Right ventricle myocardium superior (tissue), 1 donor: ENCODE measurements around the gene ZMIZ1. TPM values are rescaled to one million over a fixed set of nuclear protein-coding genes. Genes with fewer than 3 reads are reported as not detected.

Source experiments
- ATAC-seq: fragments of 200-7000 bp; cut with Tn5 transposase; one replicate; pipeline ENCODE4 v1.9.1; 2020; ENCODE audit warnings: mild to moderate bottlenecking; ENCODE audit not compliant: poor library complexity
- DNase-seq: peaks from one replicate; pipeline ENCODE4 v3.0.0-alpha.2; 2020
- intact Hi-C: fragments of 100-400 bp; cut with DNase I; formaldehyde crosslinking; loops from one replicate; pipeline ENCODE4 v1.11.2; 2022
- long read RNA-seq: library from polyadenylated mRNA; unstranded; transcript quantifications from one replicate; pipeline ENCODE4 v2.0.0, GENCODE V29; 2021
- total RNA-seq: library from RNA; stranded (reverse); fragmentation: NEBNext Ultra II Directional; extraction: Animal tissue kit (Norgen Biotek cat#: 25700); gene quantifications from one replicate; pipeline ENCODE4 v1.2.1, GENCODE V29; 2021
- donor health status: DM: no; HTN: yes; CAD: no; lungs with severe emphysema.

The ZMIZ1 gene, protein sequence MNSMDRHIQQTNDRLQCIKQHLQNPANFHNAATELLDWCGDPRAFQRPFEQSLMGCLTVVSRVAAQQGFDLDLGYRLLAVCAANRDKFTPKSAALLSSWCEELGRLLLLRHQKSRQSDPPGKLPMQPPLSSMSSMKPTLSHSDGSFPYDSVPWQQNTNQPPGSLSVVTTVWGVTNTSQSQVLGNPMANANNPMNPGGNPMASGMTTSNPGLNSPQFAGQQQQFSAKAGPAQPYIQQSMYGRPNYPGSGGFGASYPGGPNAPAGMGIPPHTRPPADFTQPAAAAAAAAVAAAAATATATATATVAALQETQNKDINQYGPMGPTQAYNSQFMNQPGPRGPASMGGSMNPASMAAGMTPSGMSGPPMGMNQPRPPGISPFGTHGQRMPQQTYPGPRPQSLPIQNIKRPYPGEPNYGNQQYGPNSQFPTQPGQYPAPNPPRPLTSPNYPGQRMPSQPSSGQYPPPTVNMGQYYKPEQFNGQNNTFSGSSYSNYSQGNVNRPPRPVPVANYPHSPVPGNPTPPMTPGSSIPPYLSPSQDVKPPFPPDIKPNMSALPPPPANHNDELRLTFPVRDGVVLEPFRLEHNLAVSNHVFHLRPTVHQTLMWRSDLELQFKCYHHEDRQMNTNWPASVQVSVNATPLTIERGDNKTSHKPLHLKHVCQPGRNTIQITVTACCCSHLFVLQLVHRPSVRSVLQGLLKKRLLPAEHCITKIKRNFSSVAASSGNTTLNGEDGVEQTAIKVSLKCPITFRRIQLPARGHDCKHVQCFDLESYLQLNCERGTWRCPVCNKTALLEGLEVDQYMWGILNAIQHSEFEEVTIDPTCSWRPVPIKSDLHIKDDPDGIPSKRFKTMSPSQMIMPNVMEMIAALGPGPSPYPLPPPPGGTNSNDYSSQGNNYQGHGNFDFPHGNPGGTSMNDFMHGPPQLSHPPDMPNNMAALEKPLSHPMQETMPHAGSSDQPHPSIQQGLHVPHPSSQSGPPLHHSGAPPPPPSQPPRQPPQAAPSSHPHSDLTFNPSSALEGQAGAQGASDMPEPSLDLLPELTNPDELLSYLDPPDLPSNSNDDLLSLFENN
- 44.8 TPM for total RNA-seq
- long read RNA-seq, partial matches to known transcripts = 72 of 78 reads
- long read RNA-seq, other reads (novel, unspliced or antisense) = 6 of 78 reads

DNA sequence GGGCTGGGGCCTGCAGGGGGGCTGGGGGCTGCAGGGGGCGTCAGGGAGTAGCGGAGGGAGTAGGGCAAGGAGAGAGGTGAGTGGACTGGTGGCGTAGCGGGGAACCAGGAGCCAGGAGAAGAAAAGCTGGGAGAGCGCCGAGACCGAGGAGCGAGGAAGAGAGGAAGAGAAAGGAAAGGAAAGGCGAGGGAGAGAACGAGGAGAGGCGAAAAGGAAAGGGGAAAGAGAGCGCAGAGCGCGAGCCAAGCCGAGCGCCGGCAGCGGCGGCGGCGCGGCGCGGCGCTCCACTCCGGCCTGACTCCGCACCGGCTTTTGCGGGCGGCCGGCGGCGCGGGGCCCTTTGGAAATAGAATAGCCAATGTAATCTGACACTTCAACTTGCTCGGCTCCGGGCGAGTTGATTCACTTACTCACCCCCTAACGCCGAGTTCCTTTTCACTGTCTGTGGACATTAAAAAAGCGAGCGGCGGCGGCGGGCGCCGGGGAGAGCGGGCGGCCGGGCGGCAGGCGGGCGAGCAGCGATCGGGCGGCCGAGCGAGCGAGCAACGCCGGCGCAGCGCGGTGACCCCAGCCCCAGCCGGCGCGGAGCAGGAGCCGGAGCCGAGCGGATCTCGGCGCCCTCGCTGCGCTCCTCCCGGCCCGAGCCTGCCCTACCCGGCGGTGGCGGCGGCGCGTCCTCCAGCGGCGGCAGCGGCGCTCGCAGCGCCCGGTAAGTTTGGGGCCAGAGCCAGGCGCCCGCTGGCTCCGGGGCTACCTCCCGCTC is at the start of gene ZMIZ1:
ZMIZ1 (plus strand) TSS at position 405 of the 763 bp plus-strand sequence. CDS start 132,667 bp downstream, outside the sequence.
- peak; percentile 45 for ATAC-seq
- DNase-seq = peak; percentile 93
- intact Hi-C loops = loop anchor here (5.0 kb wide), 3 partner anchors 96 to 766 kb away; no protein-coding TSS in a partner anchor

DNA sequence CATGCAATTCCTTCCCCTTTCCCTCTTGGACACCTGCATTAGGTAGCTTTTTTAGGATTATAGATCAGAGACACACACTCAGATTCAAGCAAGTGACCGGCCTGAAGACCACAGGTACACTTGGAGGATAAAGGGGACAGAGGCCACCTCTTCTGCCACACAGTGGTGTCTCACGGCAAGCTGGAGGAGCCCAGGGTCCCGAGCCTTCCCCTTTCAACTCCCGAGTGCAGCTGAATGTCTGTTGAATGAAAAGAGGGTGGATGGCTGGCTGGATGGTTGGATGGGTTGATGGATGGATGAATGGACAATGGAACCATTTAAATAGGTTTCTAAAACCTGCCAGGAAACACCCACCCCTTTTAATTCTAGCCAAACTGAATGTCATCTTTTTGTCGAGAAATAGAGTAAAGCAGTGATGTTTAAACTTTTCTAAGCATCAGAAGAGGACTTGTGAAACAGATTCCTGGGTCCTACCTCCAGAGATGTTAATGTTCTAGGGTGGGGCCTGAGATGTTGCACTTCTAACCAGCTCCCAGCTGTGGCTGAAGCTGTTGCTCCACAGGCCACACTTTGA is 49.2 kb upstream of the ZMIZ1 start:
- intact Hi-C loops = no loop called here
- DNase-seq = no peak
- ATAC-seq = no peak

DNA sequence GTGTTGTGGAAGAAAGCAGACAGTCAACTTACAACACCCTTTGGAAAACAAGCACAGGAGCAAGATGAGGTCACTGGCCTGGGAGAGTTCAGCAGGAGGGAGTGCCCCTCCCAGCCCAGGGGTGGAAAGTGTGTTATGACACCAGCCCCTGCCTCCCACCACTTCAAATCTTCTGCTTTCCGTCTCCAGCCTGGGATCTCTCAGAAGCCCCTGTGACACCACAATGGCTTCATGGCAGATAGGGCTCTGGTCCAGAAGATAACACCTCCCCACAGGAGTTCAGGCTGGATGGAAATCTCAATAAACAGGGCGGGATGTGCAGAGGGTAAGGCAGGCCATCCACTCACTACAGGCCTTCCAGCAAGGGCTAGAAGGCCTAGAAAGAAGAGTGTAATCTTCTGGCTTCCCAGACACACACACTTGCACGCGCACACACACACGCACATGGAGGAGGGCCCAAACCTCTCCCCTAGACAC is 48.7 kb upstream of the ZMIZ1 start:
- ATAC-seq (peak; percentile 44), DNase-seq (peak; percentile 69)
- intact Hi-C loops = no loop called here

DNA sequence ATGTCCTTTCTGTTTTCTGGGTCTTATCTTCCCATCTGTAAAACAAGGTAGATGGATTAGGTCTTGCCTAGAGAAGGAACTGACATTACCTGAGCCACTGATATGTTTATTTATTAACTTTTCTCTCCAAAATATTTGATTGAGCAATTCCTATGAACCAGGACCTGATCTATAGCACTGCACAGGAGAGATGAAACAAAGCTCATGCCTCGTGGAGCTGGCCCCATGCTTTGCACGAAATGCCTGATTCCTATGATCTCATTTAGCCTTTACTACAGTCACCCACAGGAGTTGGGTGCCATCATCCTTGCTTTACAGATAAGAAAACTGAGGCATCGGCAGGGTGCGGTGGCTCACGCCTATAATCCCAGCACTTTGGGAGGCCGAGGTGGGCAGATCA is 48.2 kb upstream of the ZMIZ1 start:
- ATAC-seq (no peak), DNase-seq (no peak)
- intact Hi-C loops = no loop called here

DNA sequence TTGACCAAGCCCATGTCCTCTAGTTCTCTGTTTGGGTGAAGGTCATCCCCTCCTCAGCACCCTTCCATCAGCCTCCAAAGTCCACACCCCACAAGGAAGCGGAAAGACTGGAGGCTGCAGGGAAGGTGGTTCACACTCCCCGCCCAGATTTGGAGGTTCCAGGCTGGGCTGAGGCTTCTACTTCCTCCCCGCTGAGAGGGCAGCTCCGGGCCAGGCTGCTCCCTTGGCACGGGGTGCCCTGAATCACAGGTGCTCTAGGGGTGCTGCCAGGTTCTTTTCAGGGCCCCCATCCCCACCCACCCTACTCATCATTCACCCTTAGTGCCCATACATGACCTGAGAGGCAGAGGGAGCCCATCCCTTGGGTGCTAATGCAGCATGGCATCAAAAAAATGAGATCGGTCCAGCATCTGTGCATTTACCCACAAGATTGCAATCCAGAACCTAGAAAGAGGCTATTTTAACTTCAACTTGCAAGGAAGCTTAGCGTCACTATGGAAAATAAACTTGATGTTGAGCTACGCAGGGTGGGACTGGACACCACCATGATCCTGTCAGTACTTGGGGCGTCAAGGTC is 47.3 kb upstream of the ZMIZ1 start:
- intact Hi-C loops = no loop called here
- no peak for DNase-seq
- ATAC-seq = no peak

DNA sequence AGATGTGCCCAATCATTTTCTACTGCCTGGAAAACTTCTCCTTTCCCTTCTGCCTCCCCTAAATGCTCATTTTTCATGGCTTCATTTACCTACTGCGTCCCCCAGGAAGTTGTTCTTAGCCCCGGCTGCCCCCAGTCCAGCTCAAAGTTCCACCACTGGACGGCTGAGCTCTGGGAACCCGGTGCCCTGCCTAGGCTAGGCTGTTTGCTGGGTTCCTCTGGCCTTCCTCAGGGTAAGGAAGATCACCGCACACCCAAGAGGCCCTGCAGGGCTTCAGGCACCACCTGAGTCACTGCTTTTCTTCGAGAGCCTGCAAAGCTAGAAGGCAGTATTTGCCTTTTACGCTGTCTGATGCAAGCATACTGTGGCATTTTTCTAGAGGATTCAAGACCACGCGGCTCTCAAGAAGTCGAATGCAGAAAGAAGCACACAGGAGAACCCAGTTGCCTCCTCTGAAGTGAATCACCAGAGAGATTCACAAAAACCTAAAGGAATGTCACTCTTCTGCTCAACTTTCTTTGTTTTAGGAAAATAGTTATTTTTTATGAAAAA is 46.7 kb upstream of the ZMIZ1 start:
- intact Hi-C loops = no loop called here
- DNase-seq = no peak
- no peak for ATAC-seq

DNA sequence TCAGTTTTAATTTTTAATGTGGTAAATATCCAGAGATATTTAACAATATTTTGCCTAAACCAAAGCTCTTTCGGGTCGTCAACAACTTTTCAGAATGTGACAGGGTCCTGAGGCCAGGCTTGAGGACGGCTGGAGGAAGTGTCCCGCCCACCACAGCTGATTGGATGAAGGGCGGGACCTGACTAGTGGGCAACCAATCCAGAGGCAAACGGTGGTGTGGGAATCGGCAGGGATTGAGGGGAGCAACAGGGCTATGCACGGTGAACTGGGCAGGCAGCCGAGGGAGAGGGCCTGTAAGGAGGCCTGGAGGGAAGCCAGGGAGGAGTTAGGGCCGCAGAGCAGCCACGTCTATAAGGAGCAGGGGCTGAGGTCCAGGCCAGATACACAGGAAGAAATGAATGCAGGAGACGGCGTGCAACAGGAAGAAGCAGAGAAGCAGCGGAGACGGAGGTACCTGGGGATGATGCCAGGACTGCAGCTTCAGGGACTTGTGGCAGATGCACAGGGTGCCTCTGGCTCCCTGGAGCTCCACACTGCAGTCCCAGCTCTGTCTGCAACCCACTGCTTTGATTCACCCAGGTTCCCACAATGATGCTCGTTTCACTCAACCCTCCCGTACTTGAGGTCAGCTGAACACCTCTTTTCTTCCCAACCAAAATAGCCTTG is 46.1 kb upstream of the ZMIZ1 start:
- ATAC-seq (peak; percentile 72), DNase-seq (peak; percentile 71)
- intact Hi-C loops = no loop called here

DNA sequence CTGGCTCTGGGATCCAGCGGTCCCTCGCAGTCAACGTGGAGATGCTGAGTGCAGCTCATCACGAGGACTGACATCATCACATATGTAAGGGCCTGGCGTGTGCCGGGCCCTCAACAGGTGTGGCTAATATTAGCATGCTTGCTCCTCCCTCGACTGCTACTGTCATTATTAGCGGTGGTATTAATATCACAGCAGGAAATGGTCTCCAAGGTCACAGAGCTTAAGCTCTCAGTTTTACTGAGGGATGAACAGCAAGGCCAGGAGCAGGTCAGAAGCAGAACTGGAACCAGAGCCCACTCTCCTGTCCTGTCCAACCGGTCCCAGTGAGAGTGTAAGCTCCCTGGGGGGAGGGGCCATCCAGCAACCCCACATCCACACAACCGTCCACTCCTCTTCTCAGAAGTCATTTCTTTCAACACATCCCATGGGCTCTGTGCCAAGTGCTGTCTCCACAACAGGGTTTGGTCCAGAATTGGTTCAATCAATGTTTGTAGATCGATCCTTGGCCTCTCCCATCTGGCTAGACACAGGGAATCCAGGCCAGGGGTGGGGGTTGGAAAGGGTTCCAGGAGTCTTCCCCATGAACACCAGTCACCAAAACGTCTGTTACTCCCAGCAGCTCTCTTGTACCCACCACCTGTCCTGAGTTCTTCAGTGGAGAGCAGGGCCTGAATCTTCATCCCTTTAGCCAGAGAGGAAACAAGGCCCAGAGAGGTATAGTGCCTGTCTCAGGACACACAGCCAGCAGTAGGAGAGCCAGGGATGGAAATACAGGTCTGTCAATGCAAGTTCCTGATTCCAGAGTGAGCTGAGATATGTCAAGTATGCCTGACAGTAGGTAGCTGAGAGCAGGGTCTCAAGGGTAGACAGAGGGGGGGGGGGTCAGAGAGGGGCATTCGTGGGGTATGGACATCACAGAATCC is 45.3 kb upstream of the ZMIZ1 start:
- peak; percentile 69 for ATAC-seq
- intact Hi-C loops = no loop called here
- no peak for DNase-seq

DNA sequence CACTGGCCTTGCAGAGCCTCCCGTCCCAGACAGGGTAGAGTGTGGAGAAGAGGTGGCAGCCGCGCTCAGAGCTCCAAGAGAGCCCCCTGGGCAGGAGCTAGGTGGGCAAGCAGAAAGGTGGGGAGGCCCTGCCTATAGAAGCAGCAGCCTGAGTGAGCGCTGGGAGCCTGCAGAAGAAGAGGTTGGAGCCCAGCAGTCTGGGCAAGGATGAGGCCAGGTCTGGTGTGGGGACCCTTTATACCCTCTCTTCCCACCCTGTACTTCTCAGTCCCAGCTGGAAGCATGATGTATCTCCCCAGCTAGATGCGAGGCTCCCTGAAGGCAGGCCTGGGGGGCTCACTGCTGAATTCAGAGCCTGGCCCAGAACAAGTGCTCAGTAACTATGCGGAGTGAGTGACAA is 44.5 kb upstream of the ZMIZ1 start:
- intact Hi-C loops = no loop called here
- no peak for ATAC-seq
- DNase-seq = no peak

DNA sequence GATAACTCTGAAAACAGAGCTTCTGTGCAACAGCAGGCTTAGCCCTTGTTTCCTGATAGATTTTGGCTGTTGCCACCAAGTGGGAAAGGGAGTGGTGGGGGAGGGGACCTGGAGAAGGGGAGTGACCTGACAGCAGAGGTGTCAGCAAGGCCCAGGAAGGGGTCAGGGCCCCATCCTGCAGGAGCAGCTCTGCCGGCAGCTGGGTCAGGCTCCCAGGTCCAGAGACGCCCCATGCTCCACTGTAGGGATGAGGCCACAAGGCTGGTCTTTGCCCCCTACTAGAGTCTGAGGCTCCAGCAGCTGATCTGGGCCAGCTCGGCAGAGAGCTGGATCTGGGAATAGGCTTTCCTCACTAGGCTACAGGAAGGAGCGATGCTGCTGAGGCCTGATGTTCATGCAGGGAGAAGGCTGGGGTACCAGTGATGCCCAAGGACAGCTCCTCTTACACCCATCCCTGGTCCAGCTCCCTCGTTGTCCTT is 44.0 kb upstream of the ZMIZ1 start:
- DNase-seq (no peak), ATAC-seq (no peak)
- intact Hi-C loops = no loop called here

DNA sequence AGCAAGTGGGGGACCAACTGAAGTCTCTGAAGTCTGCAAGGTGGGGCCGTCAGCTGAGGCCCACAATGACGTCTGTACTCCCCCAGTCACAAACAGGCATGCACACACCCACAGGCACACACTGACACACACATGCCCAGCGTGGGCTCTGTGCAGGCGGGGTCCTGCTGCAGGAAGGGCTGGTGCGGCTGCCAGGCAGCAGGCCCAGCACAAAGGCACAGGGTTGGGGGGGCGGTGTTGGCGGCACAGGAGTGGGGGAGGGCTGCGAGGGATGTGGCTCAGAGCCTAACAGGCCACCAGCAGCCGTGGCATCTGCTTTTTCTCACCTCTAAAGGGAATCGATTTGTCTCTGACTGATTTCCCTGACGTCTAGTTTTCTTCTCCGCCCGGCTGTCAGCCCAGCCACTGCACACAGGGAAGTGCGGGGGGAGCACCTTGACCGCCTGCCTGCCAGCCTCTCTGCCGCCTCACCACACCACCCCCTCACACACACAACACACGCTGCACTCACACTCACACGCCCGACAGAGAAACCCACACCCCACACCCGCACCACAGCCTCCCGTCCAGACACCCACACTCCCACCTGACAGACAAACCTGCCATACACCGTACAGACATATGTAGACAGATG is 43.5 kb upstream of the ZMIZ1 start:
- DNase-seq = no peak
- intact Hi-C loops = no loop called here
- peak; percentile 3 for ATAC-seq

DNA sequence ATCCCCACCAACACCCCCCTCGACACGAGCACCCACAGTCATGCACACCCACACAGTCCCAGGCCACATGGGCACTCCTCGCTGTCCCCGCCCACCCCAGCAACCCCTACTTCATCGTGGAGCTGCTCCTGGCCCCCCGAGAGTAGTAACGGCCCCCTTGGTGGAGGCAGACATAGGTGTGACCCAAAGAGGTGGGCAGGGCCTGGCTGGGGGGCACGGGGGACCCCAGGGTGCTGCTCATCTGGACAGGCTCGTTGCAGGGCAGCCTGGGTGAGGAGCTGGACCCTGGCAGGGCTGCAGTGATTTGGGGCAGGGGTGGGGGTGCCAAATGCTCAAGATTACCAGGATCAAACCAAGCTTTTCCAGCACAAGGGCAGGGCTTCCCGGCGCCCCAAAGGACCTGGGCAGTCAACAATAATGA is 42.4 kb upstream of the ZMIZ1 start:
- ATAC-seq (no peak), DNase-seq (no peak)
- intact Hi-C loops = no loop called here

DNA sequence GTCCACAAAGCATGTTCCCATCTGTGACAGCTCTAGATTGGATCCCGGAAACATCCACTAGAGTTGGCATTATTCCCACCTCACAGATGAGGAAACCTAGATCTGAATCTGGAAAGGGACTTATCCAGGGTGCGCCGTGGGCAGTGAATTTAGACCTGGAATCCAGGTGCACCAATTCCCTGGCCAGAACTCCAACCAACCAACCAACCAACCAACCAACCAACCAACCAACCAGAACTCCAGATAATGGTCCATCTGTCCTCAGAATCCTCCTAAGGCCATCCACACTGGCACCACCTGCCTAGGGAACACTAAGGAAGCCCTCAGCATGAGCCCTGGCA is 42.0 kb upstream of the ZMIZ1 start:
- intact Hi-C loops = no loop called here
- ATAC-seq = no peak
- no peak for DNase-seq

DNA sequence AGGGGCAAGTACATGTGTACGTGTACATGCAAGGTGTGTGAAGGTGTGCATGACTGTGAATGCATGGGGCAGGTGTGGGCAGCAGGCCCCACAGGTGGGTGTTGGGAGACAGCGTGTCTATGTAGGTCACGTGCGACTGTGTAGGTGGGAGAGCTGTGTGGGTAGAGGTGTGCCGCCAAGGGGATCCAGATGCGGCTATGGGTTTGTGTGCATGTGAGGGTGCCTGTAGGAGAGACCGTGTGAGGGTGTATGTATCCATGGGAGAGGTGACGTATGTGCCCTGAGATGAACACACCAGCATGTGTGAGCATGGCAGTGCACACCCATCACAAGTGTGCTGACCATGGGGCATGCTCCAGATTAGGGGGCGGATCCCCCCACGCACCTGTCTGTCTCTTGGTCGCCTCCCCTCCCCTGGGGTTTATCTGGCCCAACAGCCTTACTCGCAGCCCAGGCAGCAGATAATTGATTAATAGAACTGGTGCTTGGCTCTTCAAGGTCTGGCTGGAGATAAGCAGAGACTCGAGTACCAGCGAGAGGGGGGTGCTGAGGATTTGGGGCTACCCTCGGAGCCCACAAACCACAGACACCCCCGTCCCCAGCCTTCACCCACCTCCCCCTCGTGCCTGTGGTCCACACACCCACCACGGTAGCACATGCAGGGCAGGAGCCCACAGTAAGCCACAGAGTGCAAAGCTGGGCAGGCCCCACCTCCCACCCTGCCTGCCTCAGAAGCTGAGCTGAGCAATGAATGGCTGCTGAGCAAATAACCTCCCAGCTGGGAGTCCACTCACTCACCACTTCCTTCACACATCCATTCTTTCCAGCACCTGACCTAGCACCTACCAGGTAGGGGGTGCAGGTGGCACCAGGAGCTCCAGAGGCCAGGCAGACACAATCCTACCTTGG is 41.4 kb upstream of the ZMIZ1 start:
- no peak for ATAC-seq
- intact Hi-C loops = no loop called here
- DNase-seq = no peak

DNA sequence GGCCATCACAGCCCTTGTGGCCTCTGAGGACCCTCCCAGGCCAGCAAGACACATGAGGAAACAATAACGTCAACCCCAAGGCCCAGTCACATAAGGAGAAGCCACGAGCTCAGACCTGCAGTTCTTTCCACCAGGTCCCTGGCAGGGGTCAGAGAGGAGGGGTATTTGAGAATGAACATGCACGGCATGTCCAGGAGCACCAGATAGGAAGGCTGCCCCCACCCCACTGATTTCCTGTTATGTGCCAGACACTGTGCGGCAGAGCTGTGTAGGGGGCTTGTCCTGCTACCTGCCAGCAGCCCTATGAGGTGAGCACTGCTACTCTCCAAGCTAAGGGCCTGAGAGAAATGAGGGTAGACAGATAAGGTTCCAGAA is 40.7 kb upstream of the ZMIZ1 start:
- no peak for ATAC-seq
- DNase-seq = no peak
- intact Hi-C loops = no loop called here
